Hepatocyte (in vitro differentiated cells): ENCODE data around the gene PERM1.

Experiments
- EZH2 ChIP-seq: fragments of 200-600 bp; sonication (generic); IDR thresholded peaks from 2 replicates; pipeline ENCODE4 v1.6.1; 2016; ENCODE audit warnings: antibody characterized with exemption, mild to moderate bottlenecking, borderline replicate concordance
- EZH2phosphoT487 ChIP-seq: fragments of 200-600 bp; sonication (generic); IDR thresholded peaks from one replicate; pipeline ENCODE4 v1.6.1; 2018; ENCODE audit warnings: antibody characterized with exemption, mild to moderate bottlenecking, low read depth, moderate library complexity; ENCODE audit not compliant: unreplicated experiment, severe bottlenecking
- TF ChIP-seq, protein P1 (sequence below): fragments of 200-600 bp; sonication (generic); IDR thresholded peaks from 2 replicates; pipeline ENCODE4 v1.5.1; 2016; ENCODE audit warnings: antibody characterized with exemption, mild to moderate bottlenecking; ENCODE audit not compliant: poor library complexity

DNA sequence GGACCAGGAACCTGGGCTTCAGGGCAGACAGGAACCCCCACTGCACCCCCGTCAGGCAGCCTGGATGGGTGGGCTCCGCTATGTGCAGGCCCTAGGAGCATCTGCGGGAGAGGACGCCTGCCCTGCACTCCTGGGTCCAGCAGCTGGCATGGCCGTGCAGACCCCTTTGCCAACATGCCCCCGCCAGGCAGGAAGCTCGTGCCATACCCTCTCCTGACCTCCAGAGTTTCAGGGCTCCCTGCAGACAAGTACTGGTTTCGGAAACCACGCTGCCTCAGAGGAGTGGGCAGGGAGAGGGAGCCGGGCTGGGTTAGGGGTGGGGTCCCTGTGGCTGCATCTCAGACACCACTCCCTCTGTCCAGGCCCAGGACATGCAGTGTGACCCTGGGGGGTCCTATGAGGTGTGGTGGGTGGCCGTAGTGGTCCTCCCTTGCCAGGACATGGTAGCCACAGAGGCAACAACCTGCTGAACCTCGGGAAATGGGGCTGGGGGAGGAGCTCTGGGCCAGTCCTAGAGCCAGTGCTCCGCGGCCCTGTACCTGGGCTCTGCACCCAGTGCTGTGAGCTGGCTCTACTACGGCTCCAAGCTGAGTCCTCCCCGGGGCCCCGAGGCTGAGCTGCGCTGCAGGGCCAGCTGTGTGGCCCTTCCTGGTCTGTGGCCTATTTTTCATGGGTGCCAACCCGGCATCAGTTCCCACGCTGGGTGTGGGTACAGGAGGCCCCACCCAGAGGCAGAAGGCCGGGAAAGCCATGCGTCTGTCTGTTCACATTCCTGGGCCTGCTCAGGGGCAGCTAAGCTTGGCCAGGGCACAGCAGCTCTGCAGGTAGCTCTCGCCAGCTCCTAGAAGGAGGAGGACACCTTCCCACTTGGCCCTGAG, 14.2 kb downstream of the PERM1 start:
- TF ChIP-seq, protein P1, sequence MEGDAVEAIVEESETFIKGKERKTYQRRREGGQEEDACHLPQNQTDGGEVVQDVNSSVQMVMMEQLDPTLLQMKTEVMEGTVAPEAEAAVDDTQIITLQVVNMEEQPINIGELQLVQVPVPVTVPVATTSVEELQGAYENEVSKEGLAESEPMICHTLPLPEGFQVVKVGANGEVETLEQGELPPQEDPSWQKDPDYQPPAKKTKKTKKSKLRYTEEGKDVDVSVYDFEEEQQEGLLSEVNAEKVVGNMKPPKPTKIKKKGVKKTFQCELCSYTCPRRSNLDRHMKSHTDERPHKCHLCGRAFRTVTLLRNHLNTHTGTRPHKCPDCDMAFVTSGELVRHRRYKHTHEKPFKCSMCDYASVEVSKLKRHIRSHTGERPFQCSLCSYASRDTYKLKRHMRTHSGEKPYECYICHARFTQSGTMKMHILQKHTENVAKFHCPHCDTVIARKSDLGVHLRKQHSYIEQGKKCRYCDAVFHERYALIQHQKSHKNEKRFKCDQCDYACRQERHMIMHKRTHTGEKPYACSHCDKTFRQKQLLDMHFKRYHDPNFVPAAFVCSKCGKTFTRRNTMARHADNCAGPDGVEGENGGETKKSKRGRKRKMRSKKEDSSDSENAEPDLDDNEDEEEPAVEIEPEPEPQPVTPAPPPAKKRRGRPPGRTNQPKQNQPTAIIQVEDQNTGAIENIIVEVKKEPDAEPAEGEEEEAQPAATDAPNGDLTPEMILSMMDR = no peak
- TF ChIP-seq EZH2 (no peak), EZH2phosphoT487 (no peak)
